Cardiac muscle cell (in vitro differentiated cells and primary cell): Measurements from ENCODE around the gene SMIM35. TPM values are rescaled to one million over a fixed set of nuclear protein-coding genes. Genes with fewer than 3 reads are reported as not detected.

Source experiments
- DNase-seq, 2 donors: peaks; one replicate each; pipeline versions ENCODE4 v3.0.0 to v3.0.0-alpha.2; 2010 to 2017; ENCODE audit warnings: low read depth in 1 of 2, low spot score in 1 of 2
- H3K27ac ChIP-seq: fragments of 200-600 bp; sonication (generic); 2 replicates; pipeline ENCODE4 v1.5.1; 2016
- H3K27me3 ChIP-seq: fragments of 200-600 bp; sonication (generic); 2 replicates; pipeline ENCODE4 v1.6.0; 2016; ENCODE audit warnings: control low read depth
- H3K36me3 ChIP-seq: fragments of 200-600 bp; sonication (generic); 2 replicates; pipeline ENCODE4 v1.5.1; 2016; ENCODE audit warnings: control low read depth
- H3K4me1 ChIP-seq: fragments of 200-600 bp; sonication (generic); 2 replicates; pipeline ENCODE4 v1.8.1; 2017; ENCODE audit warnings: low read depth, mild to moderate bottlenecking, mixed run types
- H3K4me3 ChIP-seq: fragments of 200-600 bp; sonication (generic); 2 replicates; pipeline ENCODE4 v1.5.1; 2016; ENCODE audit warnings: mild to moderate bottlenecking
- H3K9me3 ChIP-seq: fragments of 200-600 bp; sonication (generic); 2 replicates; pipeline ENCODE4 v1.5.1; 2017; ENCODE audit warnings: low read depth, mild to moderate bottlenecking, control low read depth
- CTCF ChIP-seq: IDR thresholded peaks from 2 replicates; pipeline ENCODE4 v1.5.1; 2012; ENCODE audit warnings: low read depth, mild to moderate bottlenecking, low read length
- polyA plus RNA-seq: library from polyadenylated mRNA; unstranded; fragments of >200 nt; fragmentation: Nextera tagmentation; extraction: Ambion mirVana; gene quantifications from 2 replicates; pipeline ENCODE4 v1.2.1, GENCODE V29; 2016
- total RNA-seq: library from RNA; depleted of rRNA; stranded (reverse); fragments of >200 nt; gene quantifications from 2 replicates; pipeline ENCODE4 v1.2.3, GENCODE V29; 2016

SMIM35 gene
- total and polyA plus RNA-seq, 2 experiments from 2014 or later: not detected

- DNase-seq: no peak
- H3K27ac ChIP-seq: no peak overlapping the region
- no peaks in the 10 kb centered on the region for H3K36me3 ChIP-seq
- no peak overlapping the region for H3K4me3 ChIP-seq
- TF ChIP-seq CTCF: no peak
- peaks cover 6% of the 10 kb centered on the region for H3K4me1 ChIP-seq
- no peaks in the 10 kb centered on the region for H3K27me3 ChIP-seq
- no peaks in the 10 kb centered on the region for H3K9me3 ChIP-seq
Measured at GRCh38 chr11:118112711-118113430, 26.1 kb upstream of the SMIM35 start.

GRCh38 chr11:118111744-118112035 is 24.9 kb upstream of the SMIM35 start:
- Histone ChIP-seq H3K27ac (no peak overlapping the region), H3K4me3 (no peak overlapping the region), H3K27me3 (no peaks in the 10 kb centered on the region), H3K36me3 (no peaks in the 10 kb centered on the region), H3K4me1 (no peaks in the 10 kb centered on the region), H3K9me3 (no peaks in the 10 kb centered on the region)
- no peak for TF ChIP-seq CTCF
- DNase-seq: no peak

GRCh38 chr11:118111019-118111743 is 24.4 kb upstream of the SMIM35 start:
- no peak overlapping the region for H3K27ac ChIP-seq
- no peaks in the 10 kb centered on the region for H3K27me3 ChIP-seq
- no peaks in the 10 kb centered on the region for H3K4me1 ChIP-seq
- no peaks in the 10 kb centered on the region for H3K36me3 ChIP-seq
- no peak overlapping the region for H3K4me3 ChIP-seq
- no peak for DNase-seq
- no peaks in the 10 kb centered on the region for H3K9me3 ChIP-seq
- TF ChIP-seq CTCF: no peak

- Histone ChIP-seq H3K4me3 (no peak overlapping the region), H3K36me3 (no peaks in the 10 kb centered on the region), H3K9me3 (no peaks in the 10 kb centered on the region), H3K27ac (no peak overlapping the region), H3K27me3 (no peaks in the 10 kb centered on the region), H3K4me1 (no peaks in the 10 kb centered on the region)
- TF ChIP-seq CTCF: no peak
- peak in 1 of 2 donors; percentile 16 for DNase-seq
Measured at GRCh38 chr11:118109231-118109630, 22.5 kb upstream of the SMIM35 start.

- H3K9me3 ChIP-seq: no peaks in the 10 kb centered on the region
- H3K27ac ChIP-seq: no peak overlapping the region
- DNase-seq: no peak
- H3K36me3 ChIP-seq: no peaks in the 10 kb centered on the region
- no peak for TF ChIP-seq CTCF
- no peak overlapping the region for H3K4me3 ChIP-seq
- no peaks in the 10 kb centered on the region for H3K4me1 ChIP-seq
- no peaks in the 10 kb centered on the region for H3K27me3 ChIP-seq
Measured at GRCh38 chr11:118108513-118108912, 21.8 kb upstream of the SMIM35 start.
